Stimulated activated naive CD8-positive, alpha-beta T cell treated with anti-CD3 and anti-CD28 coated beads, Interleukin-15, amount 100 ng/mL, for 72 hours (primary cell): ENCODE results near the gene RTF2.
"Not testable (repeated sequence)": the region's sequence is repeated elsewhere in the genome, so short reads cannot be mapped to it uniquely, and the experiment has no call there.

Experiments
- ATAC-seq: fragments of 150-1000 bp; cut with Tn5 transposase; 2 replicates; pipeline ENCODE4 v1.10.0; 2021; ENCODE audit warnings: mild to moderate bottlenecking, moderate library complexity
- DNase-seq, 2 donors: peaks; one replicate each; pipeline ENCODE4 v3.0.0; 2021 to 2022
- H3K27ac Mint-ChIP-seq, 2 donors: one replicate each; pipeline ENCODE4 v1.8.0; 2022; ENCODE audit warnings: mild to moderate bottlenecking in 2 of 2, mixed read lengths in 2 of 2, moderate library complexity in 2 of 2
- H3K27me3 Mint-ChIP-seq: one replicate; pipeline ENCODE4 v1.8.0; 2022; ENCODE audit warnings: mixed read lengths
- H3K4me1 Mint-ChIP-seq: one replicate; pipeline ENCODE4 v1.8.0; 2022; ENCODE audit warnings: mild to moderate bottlenecking, mixed read lengths
- H3K4me3 Mint-ChIP-seq, 2 donors: one replicate each; pipeline ENCODE4 v1.8.0; 2022; ENCODE audit warnings: mild to moderate bottlenecking in 2 of 2, mixed read lengths in 2 of 2, moderate library complexity in 1 of 2
- H3K9me3 Mint-ChIP-seq, 2 donors: one replicate each; pipeline ENCODE4 v1.8.0; 2022; ENCODE audit warnings: mixed read lengths in 2 of 2

The RTF2 gene

GRCh38 chr20:56504373-56505005 is 36.1 kb downstream of the RTF2 start:
- Mint-ChIP-seq H3K9me3 (no peaks in the 10 kb centered on the region), H3K27ac (peak overlapping the region in 1 of 2 donors; percentile 93)
- peak; percentile 60 for ATAC-seq

GRCh38 chr20:56506103-56506502 is 37.7 kb downstream of the RTF2 start:
- no peak for DNase-seq
- ATAC-seq, result no peak
- H3K4me3 Mint-ChIP-seq, result no peak overlapping the region
- no peaks in the 10 kb centered on the region for H3K9me3 Mint-ChIP-seq
- H3K27me3 Mint-ChIP-seq, result no peaks in the 10 kb centered on the region
- H3K4me1 Mint-ChIP-seq, result peaks cover 6% of the 10 kb centered on the region
- H3K27ac Mint-ChIP-seq, result no peak overlapping the region

More at GRCh38 chr20:56504373-56505005, 36.1 kb downstream of the RTF2 start:
- peaks cover 6% of the 10 kb centered on the region for H3K4me1 Mint-ChIP-seq
- H3K4me3 Mint-ChIP-seq, result no peak overlapping the region
- H3K27me3 Mint-ChIP-seq, result no peaks in the 10 kb centered on the region
- DNase-seq, result peak; percentile 12

GRCh38 chr20:56511926-56512325 is 43.5 kb downstream of the RTF2 start:
- H3K4me3 Mint-ChIP-seq, result no peak overlapping the region
- no peaks in the 10 kb centered on the region for H3K27me3 Mint-ChIP-seq
- no peaks in the 10 kb centered on the region for H3K4me1 Mint-ChIP-seq
- H3K27ac Mint-ChIP-seq, result peak overlapping the region in 1 of 2 donors; percentile 80
- ATAC-seq (no peak), DNase-seq (no peak)
- H3K9me3 Mint-ChIP-seq, result no peaks in the 10 kb centered on the region

GRCh38 chr20:56513161-56514150 is 45.0 kb downstream of the RTF2 start:
- Mint-ChIP-seq H3K27me3 (no peaks in the 10 kb centered on the region), H3K4me1 (no peaks in the 10 kb centered on the region), H3K4me3 (no peak overlapping the region), H3K9me3 (peaks cover 0 to 6% of the 10 kb centered on the region in 2 donors), H3K27ac (no peak overlapping the region)
- no peak for ATAC-seq
- no peak for DNase-seq

- Mint-ChIP-seq H3K27me3 (no peaks in the 10 kb centered on the region), H3K27ac (no peak overlapping the region), H3K4me1 (no peaks in the 10 kb centered on the region), H3K9me3 (peaks cover 5 to 22% of the 10 kb centered on the region in 2 donors), H3K4me3 (no peak overlapping the region)
- ATAC-seq (no peak), DNase-seq (no peak)
Observed at GRCh38 chr20:56516631-56517030, 48.2 kb downstream of the RTF2 start.

GRCh38 chr20:56517211-56517610 is 48.8 kb downstream of the RTF2 start:
- no peak for ATAC-seq
- no peak for DNase-seq
- peaks cover 5 to 22% of the 10 kb centered on the region in 2 donors for H3K9me3 Mint-ChIP-seq
- H3K4me1 Mint-ChIP-seq, result no peaks in the 10 kb centered on the region
- H3K4me3 Mint-ChIP-seq, result no peak overlapping the region
- no peaks in the 10 kb centered on the region for H3K27me3 Mint-ChIP-seq
- H3K27ac Mint-ChIP-seq, result peak overlapping the region in 1 of 2 donors; percentile 19

GRCh38 chr20:56517641-56518040 is 49.2 kb downstream of the RTF2 start:
- no peak for ATAC-seq
- H3K4me3 Mint-ChIP-seq, result no peak overlapping the region
- no peak for DNase-seq
- H3K27ac Mint-ChIP-seq, result peak overlapping the region in 1 of 2 donors; percentile 19
- H3K4me1 Mint-ChIP-seq, result no peaks in the 10 kb centered on the region
- H3K9me3 Mint-ChIP-seq, result peaks cover 5 to 22% of the 10 kb centered on the region in 2 donors
- H3K27me3 Mint-ChIP-seq, result no peaks in the 10 kb centered on the region

GRCh38 chr20:56518126-56518525 is 49.7 kb downstream of the RTF2 start:
- Mint-ChIP-seq H3K4me1 (no peaks in the 10 kb centered on the region), H3K27ac (peak overlapping the region in 1 of 2 donors; percentile 35), H3K4me3 (no peak overlapping the region), H3K9me3 (peaks cover 5 to 22% of the 10 kb centered on the region in 2 donors), H3K27me3 (no peaks in the 10 kb centered on the region)
- DNase-seq (no peak), ATAC-seq (no peak)

GRCh38 chr20:56518721-56519398 is 50.4 kb downstream of the RTF2 start:
- peaks cover 5 to 22% of the 10 kb centered on the region in 2 donors for H3K9me3 Mint-ChIP-seq
- ATAC-seq (no peak), DNase-seq (no peak)
- no peak overlapping the region for H3K27ac Mint-ChIP-seq
- no peak overlapping the region for H3K4me3 Mint-ChIP-seq
- no peaks in the 10 kb centered on the region for H3K27me3 Mint-ChIP-seq
- no peaks in the 10 kb centered on the region for H3K4me1 Mint-ChIP-seq

GRCh38 chr20:56519551-56519950 is 51.1 kb downstream of the RTF2 start:
- no peaks in the 10 kb centered on the region for H3K27me3 Mint-ChIP-seq
- H3K27ac Mint-ChIP-seq, result no peak overlapping the region
- no peaks in the 10 kb centered on the region for H3K4me1 Mint-ChIP-seq
- H3K9me3 Mint-ChIP-seq, result peaks cover 5 to 22% of the 10 kb centered on the region in 2 donors
- H3K4me3 Mint-ChIP-seq, result no peak overlapping the region
- DNase-seq (no peak), ATAC-seq (no peak)

- H3K4me1 Mint-ChIP-seq, result no peaks in the 10 kb centered on the region
- peaks cover 5 to 22% of the 10 kb centered on the region in 2 donors for H3K9me3 Mint-ChIP-seq
- DNase-seq (no peak), ATAC-seq (no peak)
- H3K4me3 Mint-ChIP-seq, result no peak overlapping the region
- H3K27ac Mint-ChIP-seq, result no peak overlapping the region
- H3K27me3 Mint-ChIP-seq, result no peaks in the 10 kb centered on the region
Observed at GRCh38 chr20:56520180-56520579, 51.8 kb downstream of the RTF2 start.

GRCh38 chr20:56520746-56521354 is 52.4 kb downstream of the RTF2 start:
- not testable (repeated sequence) for H3K27me3 Mint-ChIP-seq, ATAC-seq, H3K4me3 Mint-ChIP-seq, DNase-seq, H3K27ac Mint-ChIP-seq, H3K4me1 Mint-ChIP-seq
- peaks cover 5 to 22% of the 10 kb centered on the region in 2 donors for H3K9me3 Mint-ChIP-seq

GRCh38 chr20:56522311-56522710 is 53.9 kb downstream of the RTF2 start:
- Mint-ChIP-seq H3K4me1 (no peaks in the 10 kb centered on the region), H3K9me3 (peaks cover 5 to 22% of the 10 kb centered on the region in 2 donors), H3K4me3 (no peak overlapping the region), H3K27ac (no peak overlapping the region), H3K27me3 (no peaks in the 10 kb centered on the region)
- ATAC-seq, result no peak
- DNase-seq, result no peak

GRCh38 chr20:56524444-56524843 is 56.0 kb downstream of the RTF2 start, which contains the start of gene FAM209A:
FAM209A (plus strand) TSS chr20:56524744; CDS start chr20:56524809, 65 bp downstream.
- H3K9me3 Mint-ChIP-seq, result peaks cover 5 to 14% of the 10 kb centered on the region in 2 donors
- H3K27me3 Mint-ChIP-seq, DNase-seq, H3K4me3 Mint-ChIP-seq, ATAC-seq, H3K27ac Mint-ChIP-seq, H3K4me1 Mint-ChIP-seq: not testable (repeated sequence)

- Mint-ChIP-seq H3K4me1 (no peaks in the 10 kb centered on the region), H3K27ac (no peak overlapping the region), H3K27me3 (no peaks in the 10 kb centered on the region), H3K4me3 (no peak overlapping the region), H3K9me3 (no peaks in the 10 kb centered on the region)
- ATAC-seq (no peak), DNase-seq (no peak)
Observed at GRCh38 chr20:56527521-56527920, 59.1 kb downstream of the RTF2 start.
